OCI-LY7 (cell line): ENCODE results near the gene ECE1. TPM values are rescaled to one million over a fixed set of nuclear protein-coding genes. Genes with fewer than 3 reads are reported as not detected.

Experiments
- BruUV-seq: library from RNA; stranded (reverse); fragments of 400-500 nt; replicated peaks from 2 replicates; lab custom pipeline; 2021; lab: Mats Ljungman, UMichigan
- CTCF ChIA-PET: fragments of 300-600 bp; sonication (Branson Sonifier 250); formaldehyde crosslinking; loops from one replicate; lab custom pipeline; 2022; ENCODE audit warnings: antibody characterized with exemption; ENCODE audit not compliant: unreplicated experiment; lab: Charles Lee
- POLR2A ChIA-PET: fragments of 300-600 bp; sonication (Branson Sonifier 250); formaldehyde crosslinking; loops from one replicate; lab custom pipeline; 2022; ENCODE audit warnings: antibody characterized with exemption; lab: Charles Lee
- DNase-seq: peaks from one replicate; pipeline ENCODE4 v3.0.0-alpha.2; 2015; ENCODE audit warnings: low spot score
- H2AFZ ChIP-seq: fragments of 200-600 bp; sonication (generic), shearing (Covaris generic); 2 replicates; pipeline ENCODE4 v1.6.1; 2014; ENCODE audit warnings: mild to moderate bottlenecking, antibody characterized with exemption, low read length, moderate library complexity
- H3K27ac ChIP-seq: fragments of 200-600 bp; sonication (generic); 2 replicates; pipeline ENCODE4 v1.5.1; 2014; ENCODE audit warnings: mixed run types, low read depth, mild to moderate bottlenecking, moderate library complexity, low read length, inconsistent platforms; ENCODE audit not compliant: poor library complexity, severe bottlenecking
- H3K36me3 ChIP-seq: fragments of 200-600 bp; sonication (generic); 2 replicates; pipeline ENCODE4 v1.6.1; 2014; ENCODE audit warnings: mild to moderate bottlenecking, antibody characterized with exemption, low read length, moderate library complexity, mixed read lengths; ENCODE audit not compliant: insufficient read depth
- H3K4me1 ChIP-seq: fragments of 200-600 bp; sonication (generic); 2 replicates; pipeline ENCODE4 v1.5.1; 2014; ENCODE audit warnings: mild to moderate bottlenecking, low read length; ENCODE audit not compliant: insufficient read depth, poor library complexity, severe bottlenecking
- H3K4me2 ChIP-seq: fragments of 200-600 bp; sonication (generic); 2 replicates; pipeline ENCODE4 v1.6.1; 2014; ENCODE audit warnings: mild to moderate bottlenecking, low read length
- H3K4me3 ChIP-seq: fragments of 200-600 bp; sonication (generic); 2 replicates; pipeline ENCODE4 v1.5.1; 2014; ENCODE audit warnings: mild to moderate bottlenecking, low read depth, low read length; ENCODE audit not compliant: poor library complexity, severe bottlenecking
- H3K79me2 ChIP-seq: fragments of 200-600 bp; sonication (generic); 2 replicates; pipeline ENCODE4 v1.6.1; 2016; ENCODE audit warnings: low read depth, mild to moderate bottlenecking, low read length, moderate library complexity, mixed read lengths; ENCODE audit not compliant: insufficient read depth
- H3K9me2 ChIP-seq: fragments of 200-600 bp; sonication (generic); 2 replicates; pipeline ENCODE4 v1.6.1; 2016; ENCODE audit warnings: mild to moderate bottlenecking, low read length, mixed read lengths; ENCODE audit not compliant: insufficient read depth
- H3K9me3 ChIP-seq: fragments of 200-600 bp; sonication (generic); 2 replicates; pipeline ENCODE4 v1.6.1; 2014; ENCODE audit warnings: mild to moderate bottlenecking, mixed run types, low read length, mixed read lengths
- H4K20me1 ChIP-seq: fragments of 200-600 bp; sonication (generic); 2 replicates; pipeline ENCODE4 v1.6.1; 2014; ENCODE audit warnings: mild to moderate bottlenecking, antibody characterized with exemption, low read length, moderate library complexity, mixed read lengths; ENCODE audit not compliant: insufficient read depth
- CTCF ChIP-seq: fragments of 200-600 bp; sonication (generic); conservative IDR thresholded peaks from 2 replicates; pipeline ENCODE4 v1.5.1; 2014; ENCODE audit warnings: mild to moderate bottlenecking, antibody characterized with exemption, low read length, moderate library complexity, mixed read lengths
- EZH2phosphoT487 ChIP-seq: fragments of 200-600 bp; sonication (generic); IDR thresholded peaks from 2 replicates; pipeline ENCODE4 v1.6.1; 2018; ENCODE audit warnings: low read depth, borderline replicate concordance, mild to moderate bottlenecking, mixed run types, antibody characterized with exemption, low read length, moderate library complexity, mixed read lengths
- intact Hi-C: fragments of 100-400 bp; cut with micrococcal nuclease; formaldehyde crosslinking; loops from one replicate; pipeline ENCODE4 v1.10.0; 2022; ENCODE audit not compliant: unreplicated experiment
- total RNA-seq, 2 experiments: library from RNA; depleted of rRNA in 1 of 2; stranded (reverse); fragments of >200 nt in 1 of 2; shearing (Covaris generic) in 1 of 2; gene quantifications; 2 replicates each; pipeline ENCODE4 v1.2.3, GENCODE V29; 2014 to 2022

Gene ECE1
- total RNA-seq, 2 experiments from 2014 or later = 20.0 to 32.8 TPM

GRCh38 chr1:21331752-21332478, 41.7 kb upstream of the ECE1 start:
- no peak for TF ChIP-seq CTCF
- no peak for TF ChIP-seq EZH2phosphoT487
- no peaks in the 10 kb centered on the region; the same call in 1 of the 2 replicates for H3K79me2 ChIP-seq
- H2AFZ ChIP-seq = no peak overlapping the region
- no TSS peak for BruUV-seq
- ChIA-PET CTCF (no interaction called here), POLR2A (no interaction called here)
- no peaks in the 10 kb centered on the region for H3K9me3 ChIP-seq
- no peaks in the 10 kb centered on the region for H3K36me3 ChIP-seq
- no peak overlapping the region for H3K4me2 ChIP-seq
- intact Hi-C loops = no loop called here
- H3K9me2 ChIP-seq = no peaks in the 10 kb centered on the region
- peaks cover 51% of the 10 kb centered on the region for H3K4me1 ChIP-seq
- DNase-seq = no peak
- H3K4me3 ChIP-seq = no peak overlapping the region
- H4K20me1 ChIP-seq = no peaks in the 10 kb centered on the region
- H3K27ac ChIP-seq = no peak overlapping the region

GRCh38 chr1:21330544-21330943, 40.3 kb upstream of the ECE1 start:
- no peaks in the 10 kb centered on the region for H3K36me3 ChIP-seq
- H3K9me3 ChIP-seq = no peaks in the 10 kb centered on the region
- peaks cover 49% of the 10 kb centered on the region for H3K4me1 ChIP-seq
- H3K9me2 ChIP-seq = no peaks in the 10 kb centered on the region
- no peak overlapping the region for H3K4me2 ChIP-seq
- H4K20me1 ChIP-seq = no peaks in the 10 kb centered on the region
- POLR2A ChIA-PET = no interaction called here
- no TSS peak for BruUV-seq
- H3K27ac ChIP-seq = no peak overlapping the region
- no peak overlapping the region for H2AFZ ChIP-seq
- intact Hi-C loops = no loop called here
- TF ChIP-seq CTCF (no peak), EZH2phosphoT487 (no peak)
- no peak for DNase-seq
- CTCF ChIA-PET = no interaction called here
- no peak overlapping the region for H3K4me3 ChIP-seq
- H3K79me2 ChIP-seq = no peaks in the 10 kb centered on the region; the same call in 1 of the 2 replicates

- no TSS peak for BruUV-seq
These were observed 39.1 kb upstream of the ECE1 start for GRCh38 chr1:21329209-21329844.

More at GRCh38 chr1:21329209-21329844, 39.1 kb upstream of the ECE1 start:
- Histone ChIP-seq H3K27ac (peak overlapping the region; percentile 28), H3K4me3 (no peak overlapping the region), H3K9me3 (no peaks in the 10 kb centered on the region), H3K4me2 (peak overlapping the region; percentile 59), H2AFZ (peak overlapping the region; percentile 39), H4K20me1 (no peaks in the 10 kb centered on the region), H3K79me2 (no peaks in the 10 kb centered on the region; the same call in 1 of the 2 replicates), H3K9me2 (no peaks in the 10 kb centered on the region), H3K4me1 (peaks cover 49% of the 10 kb centered on the region), H3K36me3 (no peaks in the 10 kb centered on the region)
- ChIA-PET POLR2A (interaction anchor here (0.7 kb wide), 1 partner anchor 417 kb away, joined by 4 read pairs; no protein-coding TSS in a partner anchor), CTCF (no interaction called here)
- TF ChIP-seq EZH2phosphoT487 (no peak), CTCF (no peak)
- DNase-seq = peak; percentile 43
- intact Hi-C loops = no loop called here
